Body of pancreas (tissue), 4 donors: ENCODE data around the gene MAML3. TPM values are rescaled to one million over a fixed set of nuclear protein-coding genes. Genes with fewer than 3 reads are reported as not detected.
A peak's percentile ranks its signal among the peaks of the same experiment; 100 is the strongest.

Experiments
- ATAC-seq: fragments of 150-250 bp; one replicate; pipeline ENCODE4 v1.9.1; 2016
- DNase-seq, 4 donors: peaks; one replicate each; pipeline ENCODE4 v3.0.0-alpha.2; 2019
- H3K27ac ChIP-seq, 4 donors: fragments of 200-600 bp; sonication (generic); 1 replicate in 3 of 4; 2 replicates in 1 of 4; pipeline versions ENCODE4 v1.5.1 to v1.6.1; 2016 to 2019; ENCODE audit warnings: mild to moderate bottlenecking in 1 of 4, mixed read lengths in 1 of 4, moderate library complexity in 1 of 4
- H3K27me3 ChIP-seq, 2 donors: fragments of 200-600 bp; sonication (generic); one replicate each; pipeline ENCODE4 v1.6.0; 2016; ENCODE audit warnings: mild to moderate bottlenecking in 1 of 2
- H3K36me3 ChIP-seq, 2 donors: fragments of 200-600 bp; sonication (generic); replicated peaks in 1 of 2; 2 replicates each; pipeline ENCODE4 v1.5.1; 2016; ENCODE audit warnings: low read depth in 2 of 2; ENCODE audit not compliant: insufficient read depth in 1 of 2
- H3K4me1 ChIP-seq: fragments of 200-600 bp; sonication (generic); one replicate; pipeline ENCODE4 v1.6.0; 2016
- H3K4me3 ChIP-seq, 2 donors: fragments of 200-600 bp; sonication (generic); 1 replicate in 1 of 2; 2 replicates in 1 of 2; pipeline ENCODE4 v1.5.1; 2016 to 2019
- H3K9me3 ChIP-seq, 3 donors: fragments of 200-600 bp; sonication (generic); 1 replicate in 2 of 3; 2 replicates in 1 of 3; pipeline ENCODE4 v1.5.1; 2016
- POLR2A ChIP-seq, 3 donors: fragments of 450-650 bp; IDR thresholded peaks; one replicate each; pipeline ENCODE4 v1.6.1; 2016; ENCODE audit warnings: antibody characterized with exemption in 3 of 3, mild to moderate bottlenecking in 2 of 3
- WGBS, 2 donors: methylation state at CpG; one replicate each; pipeline ENCODE4 v1.1.5; 2017; 5-methylcytosine and 5-hydroxymethylcytosine counted together
- intact Hi-C: fragments of 100-400 bp; cut with DNase I; formaldehyde crosslinking; loops from one replicate; pipeline ENCODE4 v1.15.1; 2023
- total RNA-seq, 2 donors: library from RNA; depleted of rRNA; stranded (reverse); fragments of >200 nt; gene quantifications; one replicate each; pipeline ENCODE4 v1.1.0, GENCODE V29; 2016
- TF ChIP-seq, protein P1 (sequence below), 7 experiments: fragments of 450-650 bp in 4 of 7; fragments of 200-600 bp in 3 of 7; sonication (generic) in 3 of 7; IDR thresholded peaks; one replicate each; pipeline ENCODE4 v1.5.1; 2016 to 2019; ENCODE audit warnings: antibody characterized with exemption in 7 of 7

MAML3 gene
- total RNA-seq, 2 donors from 2014 or later, result 11.2 to 11.4 TPM

- H3K27ac ChIP-seq, result no peak overlapping the region
Measured at GRCh38 chr4:140100771-140101170, 53.2 kb downstream of the MAML3 start.

GRCh38 chr4:140099983-140100382, 54.0 kb downstream of the MAML3 start:
- no peak for ATAC-seq
- Histone ChIP-seq H3K27me3 (no peaks in the 10 kb centered on the region), H3K9me3 (no peaks in the 10 kb centered on the region), H3K4me3 (no peak overlapping the region), H3K4me1 (peaks cover 40% of the 10 kb centered on the region), H3K27ac (peak overlapping the region in 1 of 4 donors; percentile 78), H3K36me3 (no peaks in the 10 kb centered on the region)
- WGBS, 2 donors, result 61 to 80% methylated on average over 7 of the region's 7 CpGs
- DNase-seq, result peak in 2 of 4 donors; percentile 19 to 52
- intact Hi-C loops, result no loop called here
- no peak for TF ChIP-seq POLR2A (IDR thresholded peaks at IDR 0.05)
- TF ChIP-seq, protein P1, sequence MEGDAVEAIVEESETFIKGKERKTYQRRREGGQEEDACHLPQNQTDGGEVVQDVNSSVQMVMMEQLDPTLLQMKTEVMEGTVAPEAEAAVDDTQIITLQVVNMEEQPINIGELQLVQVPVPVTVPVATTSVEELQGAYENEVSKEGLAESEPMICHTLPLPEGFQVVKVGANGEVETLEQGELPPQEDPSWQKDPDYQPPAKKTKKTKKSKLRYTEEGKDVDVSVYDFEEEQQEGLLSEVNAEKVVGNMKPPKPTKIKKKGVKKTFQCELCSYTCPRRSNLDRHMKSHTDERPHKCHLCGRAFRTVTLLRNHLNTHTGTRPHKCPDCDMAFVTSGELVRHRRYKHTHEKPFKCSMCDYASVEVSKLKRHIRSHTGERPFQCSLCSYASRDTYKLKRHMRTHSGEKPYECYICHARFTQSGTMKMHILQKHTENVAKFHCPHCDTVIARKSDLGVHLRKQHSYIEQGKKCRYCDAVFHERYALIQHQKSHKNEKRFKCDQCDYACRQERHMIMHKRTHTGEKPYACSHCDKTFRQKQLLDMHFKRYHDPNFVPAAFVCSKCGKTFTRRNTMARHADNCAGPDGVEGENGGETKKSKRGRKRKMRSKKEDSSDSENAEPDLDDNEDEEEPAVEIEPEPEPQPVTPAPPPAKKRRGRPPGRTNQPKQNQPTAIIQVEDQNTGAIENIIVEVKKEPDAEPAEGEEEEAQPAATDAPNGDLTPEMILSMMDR (IDR thresholded peaks at IDR 0.05), result no peak

More at GRCh38 chr4:140100771-140101170, 53.2 kb downstream of the MAML3 start:
- Histone ChIP-seq H3K4me3 (no peak overlapping the region), H3K4me1 (peaks cover 38% of the 10 kb centered on the region), H3K27me3 (no peaks in the 10 kb centered on the region), H3K36me3 (no peaks in the 10 kb centered on the region), H3K9me3 (no peaks in the 10 kb centered on the region)
- 96 to 97% methylated on average over 3 of the region's 3 CpGs for WGBS, 2 donors
- TF ChIP-seq POLR2A (IDR thresholded peaks at IDR 0.05), result no peak
- TF ChIP-seq, protein P1 (IDR thresholded peaks at IDR 0.05), result no peak
- DNase-seq (no peak), ATAC-seq (no peak)
- intact Hi-C loops, result no loop called here

- Histone ChIP-seq H3K27me3 (no peaks in the 10 kb centered on the region), H3K4me1 (peaks cover 49% of the 10 kb centered on the region), H3K36me3 (no peaks in the 10 kb centered on the region), H3K27ac (peak overlapping the region; percentile 11 to 78 (median 72)), H3K4me3 (no peak overlapping the region), H3K9me3 (no peaks in the 10 kb centered on the region)
- DNase-seq (no peak), ATAC-seq (peak; percentile 43)
- intact Hi-C loops, result no loop called here
- no peak for TF ChIP-seq POLR2A (IDR thresholded peaks at IDR 0.05)
- TF ChIP-seq, protein P1 (IDR thresholded peaks at IDR 0.05), result no peak
- WGBS, 2 donors, result 37 to 44% methylated on average over 7 of the region's 7 CpGs
Measured at GRCh38 chr4:140098455-140099160, 55.4 kb downstream of the MAML3 start.

DNA sequence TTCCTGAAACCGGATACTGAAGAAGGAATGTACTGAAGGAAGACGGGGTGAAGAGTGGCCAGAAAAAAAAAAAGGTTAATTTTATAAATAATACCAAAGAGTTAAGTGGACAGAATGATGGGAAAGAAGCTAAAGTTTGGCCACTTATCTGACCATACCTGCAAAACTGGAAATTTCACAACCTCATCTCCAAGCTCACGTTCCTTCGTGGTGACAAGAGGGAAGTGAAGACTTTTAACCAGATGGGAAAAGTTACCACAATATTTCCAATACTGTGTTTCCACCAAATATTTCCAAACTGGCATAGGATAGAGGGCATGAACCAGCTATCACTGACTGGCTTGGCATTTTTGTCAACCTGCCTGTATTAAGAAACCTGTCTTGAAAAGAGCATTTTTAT, 56.4 kb downstream of the MAML3 start:
- TF ChIP-seq POLR2A (IDR thresholded peaks at IDR 0.05), result no peak
- TF ChIP-seq, protein P1 (IDR thresholded peaks at IDR 0.05), result no peak
- intact Hi-C loops, result no loop called here
- H3K36me3 ChIP-seq, result no peaks in the 10 kb centered on the region

GRCh38 chr4:140096921-140097320, 57.1 kb downstream of the MAML3 start:
- ATAC-seq, result no peak
- Histone ChIP-seq H3K27ac (peak overlapping the region in 2 of 4 donors; percentile 58 to 78), H3K9me3 (no peaks in the 10 kb centered on the region), H3K36me3 (no peaks in the 10 kb centered on the region), H3K4me1 (peaks cover 63% of the 10 kb centered on the region), H3K4me3 (no peak overlapping the region), H3K27me3 (no peaks in the 10 kb centered on the region)
- TF ChIP-seq POLR2A (IDR thresholded peaks at IDR 0.05), result no peak
- TF ChIP-seq, protein P1 (IDR thresholded peaks at IDR 0.05), result no peak
- no peak for DNase-seq
- 56 to 58% methylated on average over 2 of the region's 2 CpGs for WGBS, 2 donors
- intact Hi-C loops, result no loop called here

More for the DNA sequence above, 56.4 kb downstream of the MAML3 start:
- Histone ChIP-seq H3K9me3 (no peaks in the 10 kb centered on the region), H3K4me3 (no peak overlapping the region), H3K4me1 (peaks cover 57% of the 10 kb centered on the region), H3K27me3 (no peaks in the 10 kb centered on the region), H3K27ac (peak overlapping the region; percentile 11 to 78 (median 72))
- no peak for DNase-seq
- 38 to 52% methylated on average over 4 of the region's 4 CpGs for WGBS, 2 donors
- no peak for ATAC-seq
